Activated CD4-positive, alpha-beta T cell treated with anti-CD3 and anti-CD28 coated beads, Interleukin-2, amount 50 U/mL, for 16 hours (primary cell): Measurements from ENCODE around the gene HRH3.

Source experiments
- DNase-seq: peaks from one replicate; pipeline ENCODE4 v3.0.0-alpha.2; 2020

HRH3 gene

DNA sequence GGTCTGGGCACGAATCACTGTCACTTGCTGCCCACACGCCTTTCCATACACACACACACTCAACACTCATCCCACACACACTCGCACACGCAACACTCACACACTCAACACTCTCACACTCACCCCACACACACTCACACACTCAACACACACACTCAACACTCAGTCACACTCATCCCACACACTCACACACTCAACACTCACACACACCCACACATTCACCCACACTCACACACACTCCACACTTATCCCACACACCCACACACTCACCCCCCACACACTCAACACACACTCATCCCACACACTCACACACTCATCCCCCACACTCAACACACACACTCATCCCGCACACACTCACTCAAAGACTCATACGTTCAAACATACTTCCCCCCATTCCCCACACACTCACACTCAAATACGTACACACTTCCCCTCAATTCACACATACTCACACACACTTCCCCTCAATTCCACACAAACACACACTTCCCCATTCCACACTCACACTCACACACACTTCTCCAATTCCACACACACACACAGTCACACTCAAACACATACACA lies 9.0 kb upstream of the HRH3 start:
- DNase-seq = no peak

DNA sequence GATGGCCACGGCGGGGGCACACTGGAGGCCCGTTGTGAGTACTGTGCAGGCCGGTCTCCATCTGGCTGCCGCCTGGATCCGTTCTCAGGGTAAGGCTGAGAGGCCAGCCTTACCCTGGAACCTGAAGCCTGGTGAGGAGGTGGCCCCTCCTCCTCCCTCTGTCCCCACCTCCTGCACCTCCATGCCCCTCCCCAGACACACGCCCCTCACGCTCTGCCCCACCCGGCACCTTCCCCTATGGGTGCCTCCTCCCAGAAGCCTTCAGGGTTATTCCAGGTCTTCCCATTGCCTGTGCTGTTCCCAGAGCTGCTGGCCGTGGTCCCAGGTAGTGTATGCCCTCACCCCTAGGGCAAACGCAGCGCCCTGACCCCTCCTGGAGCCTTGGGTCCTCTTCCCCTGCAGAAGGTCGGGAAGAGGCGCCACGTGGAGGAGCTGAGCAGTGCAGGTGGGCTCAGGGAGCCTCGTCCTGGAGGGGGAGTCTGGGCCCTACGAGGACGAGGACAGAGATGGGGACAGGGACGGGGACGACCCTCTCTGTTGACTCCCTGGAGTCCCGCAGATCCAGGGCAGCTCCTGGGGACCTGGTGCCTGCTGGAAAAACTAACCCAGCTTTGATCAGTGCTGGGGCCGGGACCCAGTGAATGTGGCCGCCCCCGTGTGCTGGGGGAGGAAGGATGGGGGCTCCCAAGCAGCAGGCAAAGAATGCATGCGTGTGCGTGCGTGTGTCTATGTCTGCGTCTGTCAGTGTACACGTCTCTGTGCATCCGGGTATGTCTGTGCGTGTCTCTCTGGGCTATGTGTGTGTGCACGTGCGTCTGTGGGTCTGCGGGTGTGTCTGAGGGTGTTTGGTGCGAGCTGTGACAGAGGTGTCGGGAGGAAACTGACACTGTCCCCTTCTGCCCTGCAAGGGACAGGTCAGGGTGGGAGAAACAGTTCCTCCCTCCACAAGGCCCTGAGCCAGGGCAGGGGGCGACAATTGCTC lies 8.2 kb upstream of the HRH3 start:
- DNase-seq = no peak

DNA sequence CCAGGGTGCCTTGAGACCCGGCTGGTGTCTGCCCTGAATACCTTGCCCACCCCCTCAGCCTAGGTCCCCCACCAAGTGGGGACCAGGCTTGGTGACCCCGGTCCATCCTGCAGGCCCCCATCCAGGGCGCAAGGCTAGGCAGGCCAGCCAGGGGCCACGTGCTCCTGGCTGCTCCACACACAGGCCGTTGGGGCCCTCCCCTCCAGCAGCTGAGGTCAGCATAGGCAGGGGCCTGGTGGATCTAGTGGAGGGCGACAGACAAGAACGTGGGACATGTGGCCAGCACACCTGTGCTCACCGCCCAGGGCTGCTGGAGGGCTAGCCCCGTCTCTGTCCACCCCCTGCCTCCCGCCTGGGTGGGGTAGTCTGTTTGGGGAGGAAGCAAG lies 7.5 kb upstream of the HRH3 start:
- DNase-seq = no peak

- DNase-seq = no peak
Measured at GRCh38 chr20:62226707-62227590, 6.9 kb upstream of the HRH3 start.

DNA sequence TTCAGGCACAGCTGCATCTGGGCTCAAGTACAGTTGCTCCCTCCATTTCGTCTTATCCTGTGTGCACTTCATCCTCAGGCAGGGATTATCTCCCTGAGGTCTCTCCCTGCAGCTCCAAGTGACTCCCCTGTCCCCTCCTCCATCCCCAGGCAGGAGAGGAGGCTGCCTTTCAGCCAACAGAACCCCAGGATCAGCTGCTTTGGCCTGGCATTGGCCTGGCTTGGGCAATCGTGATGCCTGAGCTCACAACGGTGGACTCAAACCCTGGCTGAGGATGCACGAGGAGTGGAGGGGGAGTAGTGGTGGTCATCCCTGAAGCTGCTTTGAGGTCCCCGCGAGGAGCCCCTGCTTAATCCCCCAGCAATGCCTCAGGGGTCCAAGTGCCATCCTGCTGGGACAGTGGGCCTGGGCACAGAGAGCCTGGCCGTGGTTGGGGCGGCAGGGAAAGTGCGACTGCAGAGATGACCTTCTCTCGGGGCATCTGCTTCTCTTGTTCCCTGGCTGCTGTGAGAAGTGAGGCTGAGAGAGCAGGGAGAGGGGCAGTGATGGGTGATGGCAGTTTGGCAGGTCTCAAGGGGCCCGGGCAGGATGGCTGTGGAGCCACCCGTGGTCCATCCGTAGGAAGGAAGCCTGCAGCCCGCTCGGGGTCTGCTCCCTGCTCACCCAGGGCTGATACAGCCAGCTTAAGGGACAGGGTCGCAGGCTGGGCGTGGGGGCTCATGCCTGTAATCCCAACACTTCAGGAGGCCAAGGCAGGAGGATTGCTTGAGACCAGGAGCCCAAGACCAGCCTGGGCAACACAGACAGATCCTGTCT lies 6.0 kb upstream of the HRH3 start:
- DNase-seq = no peak

DNA sequence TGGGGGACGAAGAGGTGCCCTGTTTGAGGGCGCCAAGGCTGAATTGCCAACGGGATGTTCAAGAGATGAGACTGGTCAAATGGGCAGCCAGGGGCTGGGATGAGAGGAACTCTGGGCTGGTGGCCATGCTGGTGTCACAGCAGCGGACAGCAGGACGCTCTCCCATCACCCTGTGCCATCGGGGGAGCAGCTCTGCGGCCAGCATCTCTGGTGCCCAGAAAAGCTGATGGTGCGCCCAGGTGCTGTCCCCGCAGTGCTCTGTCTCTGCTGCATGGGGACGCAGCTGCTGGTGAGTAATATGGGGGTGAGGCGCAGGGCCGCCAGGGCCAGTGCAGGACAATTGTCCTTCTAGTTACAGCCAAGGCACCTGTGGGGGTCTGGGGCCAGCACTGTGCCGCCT lies 4.9 kb upstream of the HRH3 start:
- no peak for DNase-seq

GRCh38 chr20:62224113-62224855 lies 4.2 kb upstream of the HRH3 start:
- no peak for DNase-seq

GRCh38 chr20:62223571-62223970 lies 3.5 kb upstream of the HRH3 start:
- no peak for DNase-seq

DNA sequence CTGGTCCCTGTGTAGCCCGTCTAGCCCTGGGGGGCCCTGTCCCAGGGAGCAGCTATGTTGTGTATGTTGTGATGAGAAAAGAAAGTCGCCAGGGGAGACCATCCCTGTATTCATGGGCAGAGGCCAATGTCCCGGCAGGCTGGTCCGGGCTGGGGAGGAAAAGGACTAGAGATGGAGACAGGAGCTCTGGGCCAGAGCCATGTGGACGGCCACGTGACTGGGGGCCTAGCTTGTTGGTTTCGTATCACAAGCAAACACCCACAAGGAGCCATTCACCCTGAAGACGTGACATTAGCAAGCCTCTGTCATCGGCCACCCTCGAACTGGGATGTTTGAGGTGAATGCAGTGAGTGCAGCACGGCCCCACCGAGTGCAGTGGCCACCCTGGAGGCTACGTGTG lies 2.9 kb upstream of the HRH3 start:
- DNase-seq = no peak

- no peak for DNase-seq
Measured at GRCh38 chr20:62222266-62222850, 2.3 kb upstream of the HRH3 start.

DNA sequence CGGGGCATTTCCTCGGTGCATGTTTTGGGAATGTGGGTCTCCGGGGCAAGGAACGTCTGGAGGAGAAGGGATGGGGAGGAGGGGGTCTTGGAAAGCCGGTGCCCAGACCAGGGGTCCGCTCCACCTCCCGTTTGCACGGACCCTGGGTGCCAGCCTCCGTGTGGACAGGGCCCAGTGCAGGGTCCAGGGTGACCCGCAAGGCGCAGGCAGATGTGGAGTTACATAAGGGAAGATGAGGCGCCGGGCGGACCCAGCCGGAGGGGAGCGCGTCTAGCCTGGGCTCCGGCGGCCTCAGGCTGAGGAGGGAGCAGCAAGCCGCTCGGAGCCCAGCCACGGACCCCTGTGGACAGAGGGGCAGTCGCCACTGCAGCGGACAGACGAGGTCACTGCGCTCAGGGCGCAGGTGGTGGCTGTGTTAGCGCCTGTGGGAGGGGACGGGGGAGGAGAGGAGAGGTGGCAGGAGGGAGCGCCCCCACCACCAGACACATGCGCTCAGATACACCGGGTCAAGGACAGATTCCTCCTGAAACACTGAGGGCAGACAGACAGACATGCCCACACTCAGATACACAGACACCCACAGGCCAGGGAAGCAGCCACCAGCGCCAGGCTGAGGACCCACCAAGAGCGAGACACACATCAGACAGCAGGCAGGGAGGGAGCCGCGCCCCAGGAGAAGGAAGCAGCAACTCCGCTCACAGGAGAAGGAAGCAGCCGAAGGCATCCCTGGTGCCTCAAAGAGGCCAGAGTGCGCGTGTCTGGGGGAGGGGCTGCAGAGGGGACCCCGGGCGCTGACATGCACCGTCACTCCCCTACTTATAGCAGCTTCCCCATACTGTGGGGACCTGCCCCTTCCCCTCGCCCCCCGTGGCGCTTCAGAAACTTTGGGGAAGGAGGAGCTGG lies 839 bp upstream of the HRH3 start:
- DNase-seq = no peak

GRCh38 chr20:62219101-62219991 lies 732 bp downstream of the HRH3 start:
- DNase-seq = no peak

- DNase-seq = no peak
Measured at GRCh38 chr20:62217913-62218773, 1.9 kb downstream of the HRH3 start.

- no peak for DNase-seq
Measured at GRCh38 chr20:62216636-62217566, 3.2 kb downstream of the HRH3 start.

DNA sequence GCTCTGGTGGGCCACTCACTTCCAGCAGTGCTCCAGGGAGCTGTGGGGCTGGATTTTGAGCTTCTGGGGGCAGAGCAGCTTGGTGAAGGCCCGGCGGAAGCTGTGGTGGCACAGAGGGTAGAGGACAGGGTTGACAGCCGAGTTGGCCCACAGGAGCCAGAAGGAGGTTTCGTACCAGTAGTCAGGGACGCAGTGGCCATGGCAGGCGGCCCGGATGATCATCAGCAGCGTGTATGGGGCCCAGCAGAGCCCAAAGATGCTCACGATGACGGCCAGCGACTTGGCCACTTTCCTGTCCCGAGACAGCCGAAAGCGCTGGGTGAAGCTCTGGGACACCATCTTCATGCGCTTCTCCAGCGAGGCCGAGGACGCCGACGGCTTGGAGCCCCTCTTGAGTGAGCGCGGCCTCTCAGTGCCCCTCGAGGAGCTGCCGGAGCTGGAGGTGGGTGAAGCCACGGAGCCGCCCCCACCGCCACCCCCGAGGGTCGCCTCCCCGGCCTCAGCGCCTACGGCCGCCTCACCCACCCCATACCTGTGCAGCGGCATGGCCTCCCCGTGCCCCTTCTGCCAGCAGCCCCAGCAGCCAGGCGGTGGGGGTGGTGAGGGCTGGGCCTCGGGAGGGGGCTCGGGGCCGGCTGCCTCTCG lies 4.0 kb downstream of the HRH3 start:
- DNase-seq = no peak
